Stimulated activated naive B cell treated with anti-CD40 and anti-IgM and Interleukin-4, amounts not matched to agents 10 μg/mL and 1 μg/mL and 100 μg/mL, for 72 hours (primary cell): ENCODE measurements around the gene TACR3.
"Not testable (repeated sequence)": the region's sequence is repeated elsewhere in the genome, so short reads cannot be mapped to it uniquely, and the experiment has no call there.

ENCODE experiments used
- ATAC-seq, 2 donors: fragments of 150-1000 bp; cut with Tn5 transposase; replicated peaks; 2 replicates each; pipeline ENCODE4 v1.10.0; 2021; ENCODE audit warnings: moderate library complexity in 1 of 2
- DNase-seq: peaks from one replicate; pipeline ENCODE4 v3.0.0; 2021
- H3K27ac Mint-ChIP-seq: one replicate; pipeline ENCODE4 v1.8.0; 2022; ENCODE audit warnings: mild to moderate bottlenecking, mixed read lengths
- H3K27me3 Mint-ChIP-seq, 2 donors: one replicate each; pipeline ENCODE4 v1.8.0; 2022; ENCODE audit warnings: mixed read lengths in 2 of 2
- H3K36me3 Mint-ChIP-seq, 2 donors: one replicate each; pipeline ENCODE4 v1.8.0; 2022; ENCODE audit warnings: mixed read lengths in 2 of 2, mild to moderate bottlenecking in 1 of 2
- H3K4me1 Mint-ChIP-seq, 2 donors: one replicate each; pipeline ENCODE4 v1.8.0; 2022; ENCODE audit warnings: mixed read lengths in 2 of 2, mild to moderate bottlenecking in 1 of 2
- H3K4me3 Mint-ChIP-seq, 2 donors: one replicate each; pipeline ENCODE4 v1.8.0; 2022; ENCODE audit warnings: mild to moderate bottlenecking in 2 of 2, mixed read lengths in 2 of 2, moderate library complexity in 1 of 2
- H3K9me3 Mint-ChIP-seq, 2 donors: one replicate each; pipeline ENCODE4 v1.8.0; 2022; ENCODE audit warnings: mixed read lengths in 2 of 2, mild to moderate bottlenecking in 1 of 2

TACR3 gene

DNA sequence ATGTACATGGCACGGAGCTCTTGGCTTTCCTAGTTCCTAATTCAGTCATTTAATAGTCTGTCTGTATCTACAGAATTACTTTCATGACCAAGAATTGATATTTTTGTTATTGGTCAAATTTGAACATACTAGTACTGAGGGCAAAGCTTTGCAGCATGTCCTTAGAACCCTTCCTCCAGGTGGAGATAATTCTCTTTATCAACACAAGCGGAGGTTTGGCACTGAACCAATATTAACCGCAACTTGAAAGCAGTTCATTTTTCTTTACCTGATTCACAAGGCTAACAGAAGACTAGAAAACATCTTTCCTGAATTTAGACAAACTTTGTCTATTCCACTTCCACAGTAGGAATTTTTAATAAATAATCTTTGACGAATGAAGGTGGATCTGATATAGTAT lies 73.8 kb downstream of the TACR3 start:
- Mint-ChIP-seq H3K27me3 (no peaks in the 10 kb centered on the region), H3K9me3 (peaks cover 3% of the 10 kb centered on the region in 2 donors), H3K36me3 (no peaks in the 10 kb centered on the region), H3K4me3 (no peak overlapping the region), H3K27ac (no peak overlapping the region), H3K4me1 (no peaks in the 10 kb centered on the region)
- DNase-seq: no peak
- ATAC-seq: no peak

DNA sequence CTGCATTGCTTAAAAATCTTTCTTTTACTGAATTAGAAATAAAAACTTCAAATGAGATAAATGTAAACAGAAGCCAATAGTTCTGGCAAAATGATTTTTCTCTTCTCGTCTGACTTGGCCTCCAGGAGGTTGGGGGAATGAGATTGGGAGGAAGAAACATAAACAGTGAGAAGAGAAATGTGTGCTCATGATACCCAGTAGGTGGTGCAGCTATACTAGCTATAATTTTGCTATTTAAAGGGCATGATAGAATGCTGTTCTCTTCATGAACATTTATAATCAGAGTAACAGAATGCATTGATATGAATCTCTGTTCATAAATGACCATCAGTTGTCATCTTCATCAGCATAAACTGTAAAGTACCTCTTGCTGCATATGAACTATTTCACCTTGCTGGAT lies 85.5 kb downstream of the TACR3 start:
- Mint-ChIP-seq H3K9me3 (peaks cover 2 to 3% of the 10 kb centered on the region in 2 donors), H3K4me3 (no peak overlapping the region), H3K36me3 (no peaks in the 10 kb centered on the region), H3K27me3 (no peaks in the 10 kb centered on the region), H3K27ac (no peak overlapping the region), H3K4me1 (no peaks in the 10 kb centered on the region)
- ATAC-seq: no peak
- DNase-seq: no peak

DNA sequence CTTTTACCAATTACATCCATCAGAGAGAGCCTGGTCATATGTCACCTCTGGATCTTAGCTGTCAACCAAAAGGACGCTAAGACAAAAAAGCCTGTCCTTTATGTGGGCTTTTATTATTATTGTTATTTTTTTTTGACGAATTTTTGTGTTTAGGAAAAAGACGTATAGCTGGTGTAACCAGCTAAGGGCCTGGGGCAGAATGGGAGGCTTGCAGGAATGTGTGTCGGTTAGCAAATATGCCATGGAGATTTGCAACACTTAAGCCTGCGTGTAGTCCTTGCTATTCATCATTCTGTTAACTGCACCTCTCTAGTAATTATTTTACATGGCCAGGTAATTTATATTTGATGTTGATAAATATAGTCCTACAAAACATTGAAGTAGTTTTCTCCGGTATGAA lies 93.5 kb downstream of the TACR3 start:
- DNase-seq: no peak
- no peaks in the 10 kb centered on the region for H3K4me1 Mint-ChIP-seq
- H3K27ac Mint-ChIP-seq: no peak overlapping the region
- H3K27me3 Mint-ChIP-seq: no peaks in the 10 kb centered on the region
- H3K4me3 Mint-ChIP-seq: no peak overlapping the region
- ATAC-seq: no peak
- H3K9me3 Mint-ChIP-seq: peaks cover 5 to 9% of the 10 kb centered on the region in 2 donors
- no peaks in the 10 kb centered on the region for H3K36me3 Mint-ChIP-seq

DNA sequence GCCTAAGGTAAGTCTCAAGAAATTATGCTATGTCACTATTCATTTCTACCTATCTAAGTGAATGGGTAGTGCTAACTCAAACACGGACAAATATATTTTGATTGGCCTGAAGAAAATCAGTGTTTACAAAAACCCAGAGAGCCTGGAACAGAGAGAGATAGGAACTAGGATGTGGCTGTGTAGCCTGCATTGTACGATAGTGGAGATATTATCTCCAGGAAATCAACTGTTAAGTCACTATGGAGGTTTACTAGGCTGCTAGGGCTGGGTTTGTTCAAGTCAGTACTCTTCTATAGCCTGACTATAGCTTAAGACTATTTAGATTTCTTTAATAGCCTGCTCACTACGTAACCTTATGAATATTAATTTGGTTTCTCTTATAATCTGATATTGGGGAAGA lies 127.9 kb downstream of the TACR3 start:
- Mint-ChIP-seq H3K9me3 (no peaks in the 10 kb centered on the region), H3K4me1 (no peaks in the 10 kb centered on the region), H3K27me3 (no peaks in the 10 kb centered on the region), H3K4me3 (no peak overlapping the region), H3K36me3 (no peaks in the 10 kb centered on the region), H3K27ac (no peak overlapping the region)
- DNase-seq: no peak
- ATAC-seq: no peak

DNA sequence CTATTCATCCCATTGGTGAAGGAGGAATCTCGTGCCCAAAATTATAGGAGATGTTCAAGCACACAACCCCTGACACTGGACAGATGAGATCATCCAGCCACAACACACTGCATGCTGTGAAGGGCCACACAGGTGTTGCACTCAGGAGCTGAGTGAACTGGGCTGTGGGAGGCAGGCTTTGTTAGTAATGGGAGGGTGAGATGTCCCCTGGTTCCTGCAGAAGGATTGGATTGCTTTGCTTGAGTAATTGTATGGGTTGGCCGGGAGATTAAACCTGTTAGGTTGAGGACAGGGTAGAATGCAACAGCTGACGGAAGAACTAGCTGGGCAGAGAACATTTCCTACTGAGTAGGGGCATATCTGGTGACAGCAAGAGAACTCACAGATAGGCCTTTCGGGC lies 152.2 kb downstream of the TACR3 start:
- H3K4me3 Mint-ChIP-seq: no peak overlapping the region
- H3K27ac Mint-ChIP-seq: no peak overlapping the region
- H3K4me1 Mint-ChIP-seq: no peaks in the 10 kb centered on the region
- no peak for DNase-seq
- ATAC-seq: no peak
- no peaks in the 10 kb centered on the region for H3K36me3 Mint-ChIP-seq
- no peaks in the 10 kb centered on the region for H3K27me3 Mint-ChIP-seq
- H3K9me3 Mint-ChIP-seq: peaks cover 0 to 6% of the 10 kb centered on the region in 2 donors

DNA sequence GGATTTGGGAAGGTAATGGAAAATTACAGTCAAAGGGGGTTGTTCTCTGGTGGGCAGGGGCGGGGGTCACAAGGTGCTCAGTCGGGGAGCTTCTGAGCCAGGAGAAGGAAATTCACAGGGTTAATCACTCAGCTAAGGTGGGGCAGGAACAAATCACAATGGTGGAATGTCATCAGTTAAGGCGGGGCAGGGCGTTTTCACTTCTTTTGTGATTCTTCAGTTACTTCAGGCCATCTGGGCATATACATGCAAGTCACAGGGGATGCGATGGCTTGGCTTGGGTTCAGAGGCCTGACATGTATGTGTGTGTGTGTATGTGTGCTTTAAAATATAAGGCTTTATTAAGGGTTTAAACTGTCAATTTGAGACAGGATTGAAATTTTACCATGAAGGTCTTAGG lies 160.6 kb downstream of the TACR3 start:
- not testable (repeated sequence) for H3K27me3 Mint-ChIP-seq, H3K4me3 Mint-ChIP-seq, H3K36me3 Mint-ChIP-seq, H3K4me1 Mint-ChIP-seq, H3K27ac Mint-ChIP-seq, ATAC-seq, DNase-seq
- peaks cover 0 to 11% of the 10 kb centered on the region in 2 donors for H3K9me3 Mint-ChIP-seq
